Measurements from ENCODE around the gene RPS18.
"Not testable (repeated sequence)": the region's sequence is repeated elsewhere in the genome, so short reads cannot be mapped to it uniquely, and the experiment has no call there.

Gene RPS18

GRCh38 chr6:33271468-33272274 is at the start of gene RPS18, which contains the start of gene VPS52:
RPS18 (plus strand) TSS chr6:33272075; CDS start chr6:33272120, 45 bp downstream.
VPS52 (minus strand) TSS chr6:33271876; CDS start chr6:33271675, 201 bp downstream.
- peak; percentile 99 for DNase-seq

DNA sequence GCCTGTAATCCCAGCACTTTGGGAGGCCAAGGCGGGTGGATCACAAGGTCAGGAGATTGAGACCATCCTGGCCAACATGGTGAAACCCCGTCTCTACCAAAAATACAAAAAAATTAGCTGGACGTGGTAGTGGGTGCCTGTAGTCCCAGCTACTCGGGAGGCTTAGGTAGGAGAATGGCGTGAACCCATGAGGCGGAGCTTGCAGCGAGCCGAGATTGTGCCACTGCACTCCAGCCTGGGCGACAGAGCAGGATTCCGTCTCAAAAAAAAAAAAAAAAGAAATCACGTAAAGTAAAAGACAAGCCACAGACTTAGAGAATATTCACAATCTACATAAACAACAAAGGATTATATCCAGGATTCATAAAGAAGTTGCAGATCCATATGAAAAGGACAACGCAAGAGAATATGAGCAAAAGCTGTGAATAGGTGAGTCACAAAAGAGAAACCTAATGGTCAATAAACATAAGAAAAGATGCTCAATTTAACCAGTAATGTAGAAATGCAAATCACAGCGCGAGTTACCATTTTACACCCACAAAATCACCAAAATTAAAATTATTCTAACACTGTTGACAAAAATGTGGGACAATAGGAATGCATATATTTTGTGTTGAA is 45.3 kb upstream of the RPS18 start:
- not testable (repeated sequence) for DNase-seq

GRCh38 chr6:33235221-33235634 is 36.6 kb upstream of the RPS18 start:
- peak; percentile 95 for DNase-seq

- DNase-seq = no peak
Measured at GRCh38 chr6:33236328-33236727, 35.5 kb upstream of the RPS18 start.

GRCh38 chr6:33236852-33237251 is 35.0 kb upstream of the RPS18 start:
- no peak for DNase-seq

- no peak for DNase-seq
Measured at GRCh38 chr6:33237741-33238140, 34.1 kb upstream of the RPS18 start.

GRCh38 chr6:33241968-33242367 is 29.9 kb upstream of the RPS18 start:
- DNase-seq = no peak

DNA sequence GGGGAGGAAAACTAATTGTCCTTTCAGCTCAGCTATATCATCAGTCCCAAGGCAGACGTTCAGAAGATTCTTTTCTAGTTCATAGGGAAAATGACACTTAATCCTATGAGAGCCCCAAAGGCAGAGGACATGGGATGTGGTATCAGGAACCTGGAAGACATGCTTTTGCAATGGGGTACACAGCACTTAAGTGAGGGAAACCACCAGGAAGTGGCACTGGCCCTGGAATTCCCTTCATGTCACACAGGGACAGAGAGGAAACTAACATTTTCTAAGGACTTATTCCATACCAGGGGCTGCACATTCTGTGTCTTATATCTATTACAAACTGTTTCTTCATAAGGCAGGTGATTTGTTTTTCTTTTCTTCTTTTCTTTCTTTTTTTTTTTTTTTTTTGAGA is 28.4 kb upstream of the RPS18 start:
- no peak for DNase-seq

- peak; percentile 87 for DNase-seq
Measured at GRCh38 chr6:33247977-33248642, 23.8 kb upstream of the RPS18 start.

GRCh38 chr6:33248643-33248931 is 23.3 kb upstream of the RPS18 start:
- DNase-seq = peak; percentile 71

DNA sequence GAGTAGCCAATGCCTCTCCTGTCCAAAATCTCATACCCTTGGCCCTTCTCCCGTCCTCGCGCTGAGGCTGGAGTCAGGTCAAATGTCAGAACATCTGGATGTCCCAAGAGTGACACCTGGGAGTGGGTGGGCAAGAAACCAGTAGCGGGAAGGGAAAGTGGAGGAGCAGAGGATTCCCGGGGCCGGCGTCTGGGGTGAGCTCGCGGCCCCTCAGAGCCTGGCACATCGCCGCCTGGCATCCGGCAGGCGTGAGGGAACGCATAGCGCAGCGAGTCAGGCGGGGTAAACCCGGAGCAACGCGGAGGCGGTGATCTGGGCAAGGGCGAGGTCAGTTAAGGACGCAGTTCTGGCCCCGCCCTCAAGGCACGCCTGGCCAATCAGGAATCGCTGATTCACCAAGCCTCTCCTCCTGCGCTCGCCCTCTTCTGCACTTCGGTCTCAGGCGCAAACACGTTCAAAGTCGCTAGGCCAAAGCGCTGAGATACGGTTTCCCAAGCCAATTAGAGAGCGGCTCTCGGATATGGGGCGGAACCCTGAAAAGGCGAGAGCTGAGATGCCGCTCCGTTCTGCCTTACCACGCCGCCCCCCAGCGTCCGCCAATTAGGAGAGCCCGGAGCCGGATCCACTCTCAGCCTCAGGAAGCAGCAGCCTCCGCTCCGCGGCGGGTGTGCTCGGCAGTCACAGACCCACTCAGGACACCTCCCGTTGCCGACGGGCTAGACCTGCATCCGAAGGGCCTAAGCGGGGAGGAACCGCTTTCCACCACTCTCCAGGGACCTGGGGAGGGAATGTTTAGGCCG is 22.7 kb upstream of the RPS18 start:
- DNase-seq = peak; percentile 99

DNA sequence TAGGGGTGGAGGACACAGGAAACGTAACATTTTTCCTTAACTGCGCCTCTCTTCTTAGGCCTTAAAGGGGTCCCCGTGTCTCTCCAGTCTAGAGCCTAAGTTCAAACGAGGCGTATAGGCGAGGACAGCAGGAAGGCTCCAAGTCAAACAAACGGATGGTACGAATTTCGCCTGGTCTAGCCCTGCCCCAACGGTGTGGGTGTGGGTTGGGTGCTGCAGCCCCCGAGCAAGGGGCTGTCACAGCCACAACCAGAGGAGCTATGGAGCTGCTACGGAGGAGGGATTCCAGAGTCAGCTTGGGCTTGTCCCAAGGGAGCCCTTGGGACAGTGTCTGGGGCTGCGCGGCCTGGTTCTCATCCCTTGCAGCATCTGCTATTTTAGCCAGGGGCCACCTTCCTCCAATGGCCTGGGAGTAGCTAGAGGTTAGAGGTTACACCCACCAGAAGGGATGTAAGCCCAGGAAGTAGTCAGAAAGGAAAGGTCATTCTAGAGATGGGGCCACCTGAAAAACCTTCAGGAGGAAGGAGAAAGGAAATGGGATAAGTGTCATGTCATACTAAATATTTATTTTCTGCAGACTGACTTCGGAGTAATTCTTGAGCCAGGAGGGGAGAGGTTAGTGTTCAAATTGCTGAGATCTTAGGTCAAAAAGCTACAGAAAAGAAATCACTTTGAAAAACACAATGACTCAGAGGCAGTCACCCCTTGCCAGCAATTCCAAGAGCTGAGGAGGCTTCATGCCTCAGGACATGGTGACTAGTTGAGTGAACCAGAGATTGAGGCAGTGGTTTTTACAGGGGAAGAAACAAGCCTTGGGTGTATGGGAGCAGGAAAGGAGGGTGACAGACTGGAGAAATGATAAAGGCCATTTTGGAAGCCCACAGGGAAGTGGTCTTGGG is 21.9 kb upstream of the RPS18 start:
- DNase-seq = no peak

DNA sequence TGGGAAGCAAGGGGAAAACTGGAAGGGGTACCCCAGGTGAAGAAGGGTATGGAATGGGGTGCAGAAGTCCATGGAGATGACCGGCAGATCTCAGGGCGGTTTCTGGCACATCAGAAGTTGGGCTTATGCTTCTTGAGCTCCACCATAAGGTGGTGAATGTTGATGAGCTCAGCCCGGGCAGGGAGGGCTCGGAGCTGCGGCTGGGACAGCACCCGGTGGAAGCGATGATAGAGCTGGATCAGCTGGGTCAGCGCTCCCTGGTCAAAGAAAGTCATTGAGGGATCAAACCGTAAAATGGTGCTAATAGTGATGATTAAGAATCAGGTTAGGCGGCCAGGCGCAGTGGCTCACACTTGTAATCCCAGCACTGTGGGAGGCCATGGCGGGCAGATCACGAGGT is 21.1 kb upstream of the RPS18 start:
- no peak for DNase-seq

- no peak for DNase-seq
Measured at GRCh38 chr6:33251395-33252012, 20.4 kb upstream of the RPS18 start.

DNA sequence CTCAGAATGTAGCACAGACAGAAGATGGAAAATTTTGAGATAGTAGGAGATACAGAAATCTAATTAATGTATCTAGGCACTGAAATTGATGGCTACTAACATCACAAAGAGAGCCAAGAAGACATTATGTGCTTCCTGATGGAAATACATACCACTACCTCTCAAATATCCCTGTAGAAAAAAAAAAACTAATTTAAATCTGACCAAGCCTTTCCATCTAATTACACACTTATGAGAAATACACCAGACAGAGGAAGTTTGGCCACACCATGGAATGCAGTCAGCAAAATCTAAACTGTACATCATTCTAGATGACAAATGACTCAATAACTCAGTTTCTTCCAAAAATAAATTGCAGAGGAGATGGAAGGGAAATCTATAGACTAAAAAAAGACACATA is 19.1 kb upstream of the RPS18 start:
- no peak for DNase-seq

GRCh38 chr6:33254591-33254990 is 17.3 kb upstream of the RPS18 start:
- no peak for DNase-seq

GRCh38 chr6:33259032-33259431 is 12.8 kb upstream of the RPS18 start:
- no peak for DNase-seq

GRCh38 chr6:33262490-33262889 is 9.4 kb upstream of the RPS18 start:
- DNase-seq = not testable (repeated sequence)

GRCh38 chr6:33264015-33264414 is 7.9 kb upstream of the RPS18 start:
- no peak for DNase-seq

DNA sequence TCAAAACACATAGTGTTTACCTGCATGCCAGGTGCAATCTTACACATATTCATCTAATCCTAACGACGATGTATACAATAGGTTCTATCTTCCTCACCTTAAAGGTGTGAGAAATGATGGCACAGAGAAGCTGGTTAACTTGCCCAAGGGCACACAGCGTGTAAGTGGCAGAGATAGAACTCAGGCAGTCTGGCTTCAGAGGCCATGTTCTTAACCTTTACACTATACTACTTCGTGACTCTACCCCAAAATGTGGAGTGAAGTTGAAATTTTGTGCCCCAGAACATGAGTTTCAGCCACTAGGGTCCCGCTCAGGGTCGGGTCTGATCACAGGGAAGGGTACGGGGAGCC is 783 bp upstream of the RPS18 start:
- peak; percentile 84 for DNase-seq

DNA sequence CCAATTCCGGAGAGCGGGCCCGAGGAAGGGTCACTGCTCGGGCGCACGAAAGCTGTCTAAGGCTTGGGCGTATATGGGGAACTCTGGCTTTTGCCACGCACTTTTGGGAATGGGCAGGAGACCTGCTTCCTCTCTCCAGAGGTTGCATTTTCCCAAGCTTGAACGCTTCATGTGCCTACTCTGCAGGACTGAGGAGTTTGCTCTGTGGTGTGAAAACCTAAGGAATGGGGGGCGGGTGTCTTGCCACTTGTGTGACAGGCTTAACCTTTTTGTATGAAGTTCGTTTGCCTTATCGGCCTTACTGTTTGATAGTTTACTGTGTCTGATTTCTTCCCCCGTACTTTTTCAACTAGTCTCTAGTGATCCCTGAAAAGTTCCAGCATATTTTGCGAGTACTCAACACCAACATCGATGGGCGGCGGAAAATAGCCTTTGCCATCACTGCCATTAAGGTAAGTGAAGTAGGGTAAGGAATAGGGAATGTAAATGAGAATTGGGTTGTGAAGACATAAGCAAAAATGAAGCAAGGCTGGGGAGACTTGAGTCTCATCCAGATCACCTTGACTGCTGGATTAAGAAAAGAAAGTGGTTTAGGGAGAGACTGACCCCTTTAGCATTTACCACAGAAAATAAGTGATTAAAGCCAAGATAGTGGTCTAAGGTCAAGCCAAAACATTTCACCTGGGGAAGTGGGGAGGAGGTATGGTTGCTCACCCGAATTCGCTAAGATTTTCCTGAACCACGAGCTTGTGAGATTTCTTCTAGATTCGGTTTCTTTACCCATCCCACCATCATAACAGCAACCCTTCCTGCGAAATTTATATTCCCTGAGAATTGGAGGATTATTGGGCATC is 627 bp downstream of the RPS18 start:
- no peak for DNase-seq

Data from NCI-H2171 treated with DMSO at 0.1 percent for 48 hours (cell line).